GM18508 (cell line): ENCODE measurements around the gene SOX30.
"Not testable (repeated sequence)": the region's sequence is repeated elsewhere in the genome, so short reads cannot be mapped to it uniquely, and the experiment has no call there.

Source experiments
- ATAC-seq: cut with Tn5 transposase; IDR thresholded peaks from one replicate; pipeline ENCODE4 v1.9.1; 2021; ENCODE audit warnings: moderate number of reproducible peaks; ENCODE audit not compliant: insufficient read depth, unreplicated experiment

The SOX30 gene

DNA sequence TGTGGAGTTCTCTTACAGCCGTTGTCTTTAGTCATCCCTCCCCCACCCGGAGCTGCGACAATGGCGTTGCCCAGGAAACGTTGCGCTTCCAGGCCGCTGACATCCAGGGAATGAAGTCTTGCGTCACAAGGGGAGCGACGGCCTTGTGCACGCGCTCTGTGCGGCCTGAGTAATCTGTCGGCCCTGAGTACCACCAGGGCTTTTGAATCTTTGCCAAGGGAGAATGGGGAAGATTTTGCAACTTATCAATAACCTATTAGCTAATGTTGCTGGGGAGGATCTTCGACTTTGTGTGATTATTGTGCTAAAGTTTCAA lies at the start of gene SOX30:
SOX30 (minus strand) TSS at position 62 of the 316 bp plus-strand sequence. CDS start 360 bp downstream, outside the sequence.
- ATAC-seq, result no peak

DNA sequence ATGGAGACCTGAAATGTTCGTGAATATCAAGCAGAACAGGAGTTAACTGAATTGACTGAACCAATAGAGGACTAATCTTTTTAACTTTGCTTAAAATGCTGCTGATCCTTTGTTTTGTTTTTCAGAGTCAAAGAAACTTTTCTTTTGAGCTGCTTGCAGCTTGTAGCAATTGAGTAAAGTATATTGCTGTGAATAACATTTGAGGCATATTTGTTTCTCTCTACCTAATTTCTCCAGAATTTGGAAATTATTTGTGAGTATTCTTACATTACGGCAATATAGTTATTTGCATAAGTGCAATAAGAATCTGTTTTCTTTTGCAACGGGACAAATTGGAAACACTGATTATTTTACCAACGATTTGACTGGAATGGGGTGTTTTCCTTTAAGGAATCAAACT lies 46.4 kb upstream of the SOX30 start:
- not testable (repeated sequence) for ATAC-seq

DNA sequence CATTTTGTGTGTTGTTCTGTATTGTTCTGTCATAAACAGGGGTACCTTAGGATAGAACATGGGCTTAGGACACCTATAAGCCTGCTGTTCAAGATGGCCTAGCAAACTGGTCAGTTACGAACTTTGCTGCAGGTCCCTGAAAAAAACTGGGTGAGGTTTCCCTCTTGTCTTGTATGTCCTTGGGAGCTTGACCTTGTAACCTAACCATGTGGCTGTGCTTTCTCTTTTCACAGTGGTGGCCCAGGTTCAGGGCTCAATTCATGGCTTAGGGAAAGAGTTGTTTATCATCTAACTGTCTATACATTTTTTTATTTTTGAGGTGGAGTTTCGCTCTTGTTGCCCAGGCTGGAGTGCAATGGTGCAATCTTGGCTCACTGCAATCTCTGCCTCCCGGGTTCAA lies 43.9 kb upstream of the SOX30 start:
- ATAC-seq, result not testable (repeated sequence)

DNA sequence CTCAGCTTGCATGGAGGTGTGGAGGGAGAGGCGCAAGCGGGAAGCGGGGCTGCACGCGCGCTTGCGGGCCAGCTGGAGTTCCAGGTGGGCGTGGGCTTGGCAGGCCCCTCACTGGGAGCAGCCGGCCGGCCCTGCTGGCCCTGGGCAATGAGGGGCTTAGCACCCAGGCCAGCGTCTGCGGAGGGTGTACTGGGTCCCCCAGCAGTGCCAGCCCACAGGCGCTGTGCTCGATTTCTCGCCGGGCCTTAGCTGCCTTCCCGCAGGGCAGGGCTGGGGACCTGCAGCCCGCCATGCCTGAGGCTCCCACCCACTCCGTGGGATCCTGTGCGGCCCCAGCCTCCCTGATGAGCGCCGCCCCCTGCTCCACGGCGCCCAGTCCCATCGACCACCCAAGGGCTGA lies 41.6 kb upstream of the SOX30 start:
- ATAC-seq, result not testable (repeated sequence)

DNA sequence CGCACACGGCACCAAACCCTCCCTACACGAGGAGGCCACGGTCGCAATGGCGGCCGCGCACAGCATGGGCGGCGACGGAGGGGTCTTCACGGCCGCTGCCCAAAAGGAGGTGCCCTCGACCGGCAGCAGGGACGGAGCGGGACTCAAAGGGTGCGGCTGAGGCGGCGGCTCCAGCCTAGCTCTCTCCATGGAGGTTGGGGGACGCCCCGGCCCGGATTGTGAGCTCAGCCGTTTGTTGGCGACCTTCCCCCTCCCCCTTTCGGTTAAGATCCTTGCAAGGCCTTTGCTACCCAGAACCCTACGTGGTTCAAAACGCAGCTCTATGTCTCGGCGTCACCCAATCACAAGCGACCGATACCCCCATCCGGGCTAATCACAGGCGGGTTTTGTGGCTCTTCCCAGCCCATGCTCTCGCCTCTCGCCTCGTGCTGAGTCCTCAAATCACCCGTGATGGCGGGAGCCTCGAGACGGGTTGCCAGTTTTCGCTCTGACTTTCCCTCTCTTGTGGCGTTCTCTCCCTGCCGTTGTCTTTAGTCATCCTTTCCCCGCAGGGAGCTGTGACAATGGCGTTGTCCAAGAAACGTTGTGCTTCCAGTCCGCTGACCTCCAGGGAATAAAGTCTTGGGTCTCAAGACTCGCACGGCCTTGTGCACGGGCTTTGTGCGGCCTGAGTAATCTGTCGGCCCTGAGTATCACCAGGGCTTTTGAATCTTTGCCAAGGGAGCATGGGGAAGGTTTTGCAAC lies 38.6 kb upstream of the SOX30 start:
- no peak for ATAC-seq

DNA sequence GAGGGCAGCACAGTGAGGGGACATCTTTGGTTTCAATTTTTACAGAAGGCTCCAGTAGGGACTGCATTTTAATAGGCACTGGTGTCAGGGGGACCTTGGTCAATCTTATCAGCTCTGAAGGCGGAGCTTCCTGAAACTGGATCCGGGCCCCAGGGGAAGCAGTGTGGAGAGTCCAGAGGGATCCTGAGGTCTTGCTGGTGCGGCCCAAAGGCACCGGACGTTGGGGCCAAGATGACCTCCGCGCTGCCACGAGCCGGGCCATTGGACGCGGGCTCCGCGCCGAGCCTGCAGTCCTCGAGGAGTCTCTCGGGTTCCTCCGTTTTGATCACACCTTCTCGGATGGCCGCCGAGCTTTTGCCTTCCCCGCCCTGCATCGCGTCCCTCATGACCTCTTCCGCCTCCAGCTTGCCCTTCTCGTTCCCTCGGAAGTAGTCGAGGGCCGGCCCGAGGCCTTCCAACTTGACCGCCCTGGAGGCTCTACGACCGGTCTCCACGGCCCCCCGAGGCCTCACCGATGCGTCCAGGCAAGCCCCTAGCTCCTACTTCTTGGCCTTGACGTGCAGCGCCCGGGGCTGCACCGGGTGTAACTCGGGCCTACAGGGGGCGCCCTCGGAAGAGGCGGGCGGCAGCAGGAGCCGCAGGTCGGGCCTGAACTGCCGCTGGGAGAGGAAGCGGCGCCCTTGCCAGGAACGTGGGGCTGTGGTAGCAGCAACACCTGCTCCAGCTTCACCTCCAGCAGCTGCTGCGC lies 37.9 kb upstream of the SOX30 start:
- ATAC-seq, result no peak

DNA sequence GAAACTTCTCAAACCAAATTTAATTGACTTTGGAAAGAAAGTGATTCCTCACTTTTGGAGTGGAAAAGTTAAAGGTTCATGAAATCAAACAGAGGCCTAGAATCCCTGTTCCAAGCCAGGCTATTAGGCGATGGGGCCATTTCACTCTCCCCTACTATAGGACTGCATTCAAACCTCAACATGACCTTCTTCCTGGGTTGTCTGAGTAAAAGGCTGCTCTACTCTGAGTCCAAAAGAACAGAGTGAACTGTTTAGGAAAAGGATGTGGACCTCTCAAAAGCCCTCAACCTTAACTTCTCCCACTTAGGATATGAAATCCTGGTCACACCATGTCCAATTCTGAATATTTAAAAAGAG lies 34.9 kb upstream of the SOX30 start:
- ATAC-seq, result no peak

DNA sequence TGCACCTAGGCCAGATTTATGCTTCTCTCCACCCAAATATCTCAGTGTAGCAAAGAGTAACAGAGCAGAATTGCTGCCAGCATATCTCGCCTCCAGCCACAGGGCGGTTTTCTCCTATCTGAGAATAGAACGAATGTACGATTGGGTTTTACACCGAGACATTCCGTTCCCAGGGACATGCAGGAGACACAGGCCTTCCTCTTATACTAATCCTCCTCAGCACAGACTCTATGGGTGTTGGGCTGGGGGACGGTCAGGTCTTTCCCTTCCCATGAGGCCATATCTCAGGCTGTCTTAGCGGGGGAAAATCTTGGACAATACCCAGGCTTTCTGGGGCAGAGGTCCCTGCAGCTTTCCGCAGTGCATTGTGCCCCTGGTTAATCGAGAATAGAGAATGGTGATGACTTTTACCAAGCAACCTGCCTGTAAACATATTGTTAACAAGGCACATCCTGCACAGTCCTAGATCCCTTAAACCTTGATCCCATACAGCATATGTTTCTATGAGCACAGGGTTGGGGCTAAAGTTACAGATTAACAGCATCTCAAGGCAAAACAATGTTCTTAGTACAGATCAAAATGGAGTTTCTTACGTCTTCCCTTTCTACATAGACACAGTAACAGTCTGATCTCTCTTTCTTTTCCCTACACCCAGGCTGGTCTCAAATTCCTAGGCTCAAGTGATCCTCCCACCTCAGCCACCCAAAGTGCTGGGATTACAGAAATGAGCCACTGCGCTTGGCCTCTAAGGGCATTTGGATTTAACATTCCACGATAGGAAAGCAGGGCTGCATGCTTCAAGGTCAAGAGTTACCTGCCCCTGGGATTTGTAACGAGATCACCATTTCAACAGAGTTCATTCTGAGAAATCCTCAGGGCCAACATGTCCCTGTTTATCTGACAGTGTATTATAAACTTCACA lies 34.3 kb upstream of the SOX30 start:
- not testable (repeated sequence) for ATAC-seq

DNA sequence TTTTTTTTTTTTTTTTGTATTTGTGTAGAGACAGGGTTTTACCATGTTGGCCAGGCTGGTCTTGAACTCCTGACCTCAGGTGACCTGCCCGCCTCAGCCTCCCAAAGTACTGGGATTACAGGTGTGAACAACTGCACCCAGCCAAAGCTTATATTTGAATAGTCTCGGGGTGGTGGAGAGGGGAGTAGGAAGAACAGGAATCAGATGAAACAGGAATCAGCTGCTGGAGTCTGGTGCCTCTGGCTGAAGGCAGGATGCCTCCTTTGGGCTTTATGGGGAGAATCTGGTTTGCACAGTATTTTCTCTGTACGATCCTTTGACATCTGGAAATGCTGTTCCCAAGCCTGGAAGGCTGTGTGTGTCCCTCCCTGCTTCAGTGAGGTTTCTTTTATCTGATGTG lies 30.0 kb upstream of the SOX30 start:
- no peak for ATAC-seq

DNA sequence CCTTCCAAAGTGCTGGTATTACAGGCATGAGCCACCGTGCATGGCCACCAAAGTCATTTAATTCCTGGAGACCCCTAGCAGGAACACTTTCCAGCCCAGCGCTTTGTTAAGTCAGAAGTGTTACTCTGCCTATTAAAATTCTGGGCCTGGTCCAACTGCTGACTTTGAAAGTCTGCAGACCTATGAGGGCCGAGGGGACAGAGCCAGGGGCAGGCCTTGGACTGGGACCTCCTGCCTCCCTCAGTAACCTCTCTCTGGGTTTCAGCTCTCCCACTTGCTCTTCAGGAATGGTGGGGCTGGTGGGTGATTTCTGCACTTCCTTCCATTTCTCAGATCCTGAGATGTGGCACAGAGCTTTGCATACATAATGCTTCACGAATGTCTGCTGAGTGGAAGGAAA lies 28.8 kb upstream of the SOX30 start:
- ATAC-seq, result no peak

DNA sequence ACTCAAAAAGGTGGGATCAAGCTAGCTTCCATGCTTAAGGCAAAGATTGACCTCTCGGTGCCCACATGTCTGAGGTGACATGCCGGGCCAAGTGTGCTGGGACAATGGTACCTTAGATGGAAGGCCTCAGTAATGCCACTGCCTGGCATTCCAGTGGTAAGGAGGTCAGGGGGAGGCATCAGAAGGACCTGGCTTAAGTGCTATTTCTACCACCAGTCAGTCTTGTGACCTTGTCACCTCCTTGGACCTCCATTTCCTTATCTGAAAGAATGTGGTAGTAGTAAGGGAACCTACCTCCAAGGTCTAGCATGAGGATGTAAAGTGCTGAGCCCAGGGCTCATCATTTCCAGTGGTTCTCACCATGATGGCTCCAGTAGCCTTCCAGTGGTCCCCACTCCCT lies 28.0 kb upstream of the SOX30 start:
- no peak for ATAC-seq

DNA sequence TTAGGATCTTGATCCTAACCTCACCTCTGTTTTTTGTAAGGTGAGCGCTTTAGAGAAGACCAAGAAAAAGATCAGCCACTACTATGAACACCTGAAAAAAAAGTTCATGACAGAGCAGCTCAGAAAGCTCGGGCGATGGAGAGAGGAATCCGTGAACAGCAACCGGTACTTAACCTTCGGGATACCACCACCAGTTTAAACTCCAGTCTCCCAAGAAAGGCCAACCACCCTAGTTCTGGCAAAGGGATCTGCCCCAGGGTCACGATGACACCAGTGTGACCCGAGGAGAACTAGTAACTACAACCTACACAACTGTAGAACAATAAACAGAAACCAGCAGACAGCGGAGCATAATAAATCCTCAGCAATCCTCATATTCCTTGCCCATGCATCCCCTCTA lies 27.6 kb upstream of the SOX30 start:
- no peak for ATAC-seq

DNA sequence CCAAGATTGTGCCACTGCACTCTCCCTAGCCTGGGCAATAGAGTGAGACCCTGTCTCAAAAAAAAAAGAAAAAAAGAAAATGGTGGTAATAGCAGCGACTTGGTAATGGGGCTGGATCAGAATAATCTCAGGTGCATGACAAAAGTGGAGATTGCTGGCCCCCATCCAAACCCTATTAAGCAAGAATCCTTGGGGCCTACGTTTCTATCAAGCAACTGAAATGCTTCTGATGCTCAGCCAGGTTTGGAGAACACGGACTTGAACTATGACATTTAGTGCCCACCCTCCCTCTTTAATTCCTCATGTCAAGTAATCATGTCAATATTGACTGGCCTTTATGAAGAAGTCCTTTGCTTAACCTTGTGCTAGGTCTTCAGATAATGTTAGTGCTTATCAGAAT lies 25.7 kb upstream of the SOX30 start:
- ATAC-seq, result no peak

DNA sequence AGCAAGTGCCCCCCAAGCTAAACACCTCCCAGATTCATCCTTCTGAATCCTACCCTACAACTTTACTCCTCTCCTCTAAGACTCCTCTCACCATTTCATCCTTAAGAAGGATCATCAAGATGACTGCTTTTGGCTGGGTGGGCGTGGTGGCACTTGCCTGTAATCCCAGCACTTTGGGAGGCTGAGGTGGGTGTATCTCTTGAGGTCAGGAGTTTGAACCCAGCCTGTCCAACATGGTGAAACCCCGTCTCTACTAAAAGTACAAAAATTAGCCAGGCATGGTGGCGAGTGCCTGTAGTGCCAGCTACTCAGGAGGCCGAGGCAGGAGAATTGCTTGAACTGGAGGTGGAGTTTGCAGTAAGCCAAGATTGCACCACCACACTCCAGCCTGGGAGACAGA lies 22.1 kb upstream of the SOX30 start:
- ATAC-seq, result not testable (repeated sequence)

DNA sequence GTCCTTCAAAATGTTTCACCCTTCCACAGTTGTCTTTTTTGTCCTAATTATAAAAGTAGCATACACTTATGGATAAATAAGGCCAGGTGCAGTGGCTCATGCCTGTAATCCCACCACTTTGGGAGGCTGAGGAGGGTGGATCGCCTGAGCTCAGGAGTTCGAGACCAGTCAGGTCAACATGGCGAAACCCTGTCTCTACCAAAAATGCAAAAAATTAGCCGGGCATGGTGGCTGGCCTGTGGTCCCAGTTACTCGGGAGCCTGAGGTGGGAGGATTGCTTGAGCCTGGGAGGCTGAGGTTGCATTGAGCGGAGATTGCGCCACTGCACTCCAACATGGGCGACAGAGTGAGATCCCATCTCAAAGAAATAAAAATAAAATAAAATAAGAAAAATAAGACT lies 20.7 kb upstream of the SOX30 start:
- ATAC-seq, result no peak

DNA sequence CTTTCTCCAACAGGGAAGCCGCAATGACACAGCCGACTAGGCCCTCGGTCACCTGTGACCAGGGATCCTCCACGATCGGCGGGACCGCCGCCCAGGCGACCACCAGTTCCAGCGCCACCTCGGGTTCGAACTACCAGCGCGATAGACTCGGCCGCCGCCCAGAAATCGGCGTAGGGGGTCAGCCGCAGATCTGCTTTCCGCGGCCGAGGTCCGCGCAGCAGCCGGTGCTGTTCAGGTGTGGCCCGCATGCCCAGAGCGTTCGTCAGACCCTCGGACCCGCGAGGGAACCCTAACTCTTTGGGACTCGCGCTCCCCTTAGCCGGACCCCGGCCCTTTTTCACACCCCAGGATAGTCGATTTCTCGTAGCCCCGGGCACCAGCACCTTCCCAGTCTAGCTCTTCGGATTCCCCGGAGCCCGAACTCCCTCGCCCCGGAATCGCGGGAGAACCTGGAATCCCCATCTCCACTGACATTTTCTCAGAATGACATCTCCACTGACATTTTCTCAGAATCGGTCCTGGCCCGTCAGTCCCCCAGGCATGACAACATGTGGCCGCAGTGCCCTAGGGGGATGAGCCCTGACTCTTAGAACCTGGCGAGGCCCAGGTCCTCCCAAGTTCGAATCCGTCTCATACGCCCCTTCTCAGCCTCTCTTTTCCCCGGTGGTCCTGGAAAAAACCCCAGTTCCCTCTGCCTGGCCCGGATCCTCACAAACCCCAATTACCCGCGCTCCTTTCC lies 19.5 kb upstream of the SOX30 start:
- no peak for ATAC-seq

DNA sequence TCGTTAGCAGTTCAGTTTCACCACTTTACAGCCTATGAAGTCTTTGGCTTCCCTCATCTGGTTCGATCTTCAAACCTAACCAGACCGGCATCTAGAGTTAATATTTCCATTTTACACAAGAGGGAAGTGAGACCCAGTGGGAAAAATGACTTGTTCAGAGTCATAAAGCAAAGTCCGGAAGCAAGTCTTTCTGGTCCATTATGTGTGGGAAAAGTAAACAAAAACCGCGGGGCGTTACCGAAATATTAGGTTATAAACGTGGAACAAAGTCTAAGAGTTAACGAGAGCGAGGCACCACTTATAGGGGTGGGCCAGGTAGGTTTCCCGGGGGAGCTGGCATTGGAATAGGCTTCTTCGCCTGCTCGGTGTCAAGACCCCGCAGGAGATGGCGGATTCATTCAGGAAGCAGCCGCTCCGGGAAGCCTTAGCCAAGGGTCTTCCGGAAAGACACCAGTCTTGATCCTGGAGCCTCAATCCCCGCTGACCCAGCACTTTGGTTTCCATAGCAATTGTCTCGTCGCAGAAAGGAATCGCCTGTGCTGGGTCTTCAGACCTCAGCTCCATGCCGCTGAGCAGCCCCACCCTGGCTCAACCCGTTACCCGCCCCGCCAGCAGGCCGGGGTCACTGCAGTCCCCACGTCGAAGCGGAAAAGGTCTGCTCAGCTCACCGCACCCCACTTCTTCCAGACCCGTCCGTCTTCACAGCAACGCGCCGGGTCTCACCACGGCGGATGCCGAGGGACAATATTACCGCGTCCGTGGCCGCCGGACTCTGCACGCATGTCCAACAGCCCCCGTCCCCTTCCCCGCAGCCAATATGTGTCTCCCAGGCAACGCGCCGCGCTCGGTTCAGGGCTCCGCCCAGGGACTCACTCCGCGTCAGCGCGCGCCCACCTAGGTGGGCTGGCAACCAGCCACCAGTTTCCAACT lies 18.7 kb upstream of the SOX30 start, which contains the start of gene C5orf52:
C5orf52 (plus strand) TSS at position 872 of the 930 bp plus-strand sequence. CDS start 82 bp downstream, outside the sequence.
- no peak for ATAC-seq

DNA sequence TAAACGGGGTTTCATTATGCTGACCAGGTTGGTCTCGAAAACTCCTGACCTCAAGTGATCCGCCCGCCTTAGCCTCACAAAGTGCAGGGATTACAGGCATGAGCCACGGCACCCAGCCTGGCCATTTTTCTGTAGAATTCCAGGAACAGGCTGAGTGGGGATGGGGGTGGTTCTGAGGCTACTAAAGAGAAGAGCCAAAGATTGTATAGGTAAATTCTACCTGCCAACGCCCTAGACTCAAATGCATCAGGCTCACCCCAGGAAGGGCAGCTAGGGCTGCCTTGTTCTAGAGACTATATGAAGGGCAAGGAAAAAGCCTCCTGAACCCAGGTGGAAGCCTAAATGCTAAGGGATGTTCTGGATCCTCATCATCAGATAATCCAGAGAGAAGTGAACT lies 17.5 kb upstream of the SOX30 start:
- no peak for ATAC-seq

DNA sequence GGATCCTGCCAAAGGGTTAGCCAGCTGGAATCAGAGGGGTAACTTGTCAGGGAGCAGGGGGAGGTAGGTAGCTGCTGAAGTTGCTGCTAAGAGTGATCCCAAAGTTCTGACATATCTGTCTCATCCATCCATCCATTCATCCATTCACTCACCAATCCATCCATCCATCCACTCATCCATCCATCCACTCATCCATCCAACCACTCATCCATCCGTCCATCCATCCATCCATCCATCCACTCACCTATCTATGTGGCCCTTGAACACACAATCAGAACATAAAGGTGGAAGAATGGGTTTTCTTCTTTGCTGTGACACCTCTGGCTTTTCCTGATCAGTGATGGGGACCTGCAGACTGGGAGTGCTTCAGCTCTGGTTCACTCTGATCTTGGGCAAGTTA lies 16.1 kb upstream of the SOX30 start:
- no peak for ATAC-seq
